NCI-H774 (cell line): ENCODE data around the gene C2orf92.
"Not testable (repeated sequence)": the region's sequence is repeated elsewhere in the genome, so short reads cannot be mapped to it uniquely, and the experiment has no call there.

Experiments
- DNase-seq: peaks from one replicate; lab custom pipeline; 2025; lab: John Stamatoyannopoulos, UW

Gene C2orf92

DNA sequence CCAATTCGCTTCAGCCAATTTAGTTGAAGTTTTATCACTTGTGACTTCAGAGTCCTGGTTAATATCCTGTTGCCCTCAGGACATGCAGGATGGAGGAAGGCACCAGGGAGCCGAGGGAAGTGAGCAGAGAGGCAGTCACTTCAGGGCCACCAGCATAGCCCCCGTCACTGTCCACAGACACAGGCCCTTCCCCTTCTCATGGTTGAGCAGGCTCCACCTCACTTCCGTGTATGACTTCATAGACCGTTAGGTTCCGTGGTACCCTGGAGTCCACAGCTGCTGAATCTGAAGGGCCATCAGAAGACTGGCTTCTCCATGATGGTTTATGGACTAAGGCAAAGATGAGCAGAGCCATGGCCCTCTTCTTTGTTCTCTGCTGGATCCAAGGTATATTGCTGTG lies at the start of gene C2orf92:
Gene C2orf92, plus strand, starts transcription at position 266 of the 400 bp plus-strand sequence. Its CDS starts 76 bp downstream, at position 342.
- DNase-seq, result no peak

- not testable (repeated sequence) for DNase-seq
Measured at GRCh38 chr2:97620492-97620891, 49.0 kb upstream of the C2orf92 start.

DNA sequence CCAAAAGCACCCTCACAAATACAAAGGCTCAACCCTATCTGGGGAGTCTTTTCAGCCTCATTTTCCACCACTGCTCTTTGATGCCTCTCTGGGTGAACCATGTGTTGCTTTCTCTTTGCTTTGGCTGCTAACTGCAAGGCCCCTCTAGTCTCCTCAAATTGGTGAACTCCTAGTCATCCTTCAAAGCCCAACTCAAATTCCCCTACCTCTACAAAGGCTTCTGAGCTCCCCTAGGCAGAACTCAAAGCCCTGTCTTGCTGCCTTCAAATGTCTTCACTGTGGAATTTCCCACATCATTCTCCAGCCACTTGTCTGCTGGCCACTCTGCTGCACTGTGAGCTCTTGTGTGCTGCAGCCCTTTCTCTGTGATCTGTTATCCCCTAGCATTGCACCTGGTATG lies 46.5 kb upstream of the C2orf92 start:
- not testable (repeated sequence) for DNase-seq

DNA sequence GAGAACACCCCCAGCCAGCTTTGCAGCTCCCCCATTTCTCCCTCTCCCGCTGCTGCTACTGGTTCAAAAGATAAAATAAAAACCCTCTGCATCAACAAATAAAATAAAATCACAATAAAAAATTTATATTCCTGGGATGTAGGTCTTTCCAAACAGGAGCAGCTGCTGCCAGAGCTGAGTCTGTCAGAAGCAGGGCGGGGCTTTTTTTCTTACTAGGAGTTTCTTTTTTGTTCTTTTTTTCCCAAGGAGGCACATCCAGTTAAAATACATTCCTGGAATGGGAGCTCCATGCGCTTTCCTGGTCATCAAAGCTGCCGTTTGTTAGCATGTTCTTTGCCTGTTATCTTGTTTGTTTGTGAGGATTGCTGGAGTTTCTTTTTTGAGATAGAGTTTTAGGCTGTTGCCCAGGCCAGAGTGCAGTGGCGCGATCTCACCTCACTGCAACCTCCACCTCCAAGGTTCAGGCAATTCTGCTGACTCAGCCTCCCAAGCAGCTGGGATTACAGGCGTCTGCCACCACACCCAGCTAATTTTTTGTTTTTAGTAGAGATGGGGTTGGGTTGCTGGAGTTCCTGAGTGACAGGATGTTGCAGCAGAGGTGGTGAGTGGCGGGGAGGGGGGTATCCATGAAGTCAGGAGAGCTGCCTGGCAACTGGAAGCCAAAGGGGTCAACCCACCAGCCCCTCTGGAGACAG lies 44.0 kb upstream of the C2orf92 start:
- not testable (repeated sequence) for DNase-seq

DNA sequence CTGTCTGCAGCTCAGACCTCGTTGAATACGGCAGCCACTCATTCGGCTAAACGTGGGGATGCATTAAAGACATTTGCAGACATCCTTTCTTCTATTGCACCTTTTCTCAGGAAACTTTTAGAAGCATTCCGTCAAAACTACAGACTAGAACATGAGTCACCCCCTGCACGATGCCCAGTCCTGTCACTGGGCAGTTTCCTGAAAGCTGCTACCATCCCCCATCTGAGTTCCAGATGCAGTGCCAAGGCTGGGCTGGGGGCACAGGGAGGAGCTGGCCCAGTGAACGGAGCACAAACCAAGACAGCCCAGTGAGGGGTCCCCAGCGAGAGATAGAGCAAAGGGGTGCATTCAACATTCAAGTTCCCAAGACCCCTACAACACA lies 43.5 kb upstream of the C2orf92 start:
- not testable (repeated sequence) for DNase-seq

DNA sequence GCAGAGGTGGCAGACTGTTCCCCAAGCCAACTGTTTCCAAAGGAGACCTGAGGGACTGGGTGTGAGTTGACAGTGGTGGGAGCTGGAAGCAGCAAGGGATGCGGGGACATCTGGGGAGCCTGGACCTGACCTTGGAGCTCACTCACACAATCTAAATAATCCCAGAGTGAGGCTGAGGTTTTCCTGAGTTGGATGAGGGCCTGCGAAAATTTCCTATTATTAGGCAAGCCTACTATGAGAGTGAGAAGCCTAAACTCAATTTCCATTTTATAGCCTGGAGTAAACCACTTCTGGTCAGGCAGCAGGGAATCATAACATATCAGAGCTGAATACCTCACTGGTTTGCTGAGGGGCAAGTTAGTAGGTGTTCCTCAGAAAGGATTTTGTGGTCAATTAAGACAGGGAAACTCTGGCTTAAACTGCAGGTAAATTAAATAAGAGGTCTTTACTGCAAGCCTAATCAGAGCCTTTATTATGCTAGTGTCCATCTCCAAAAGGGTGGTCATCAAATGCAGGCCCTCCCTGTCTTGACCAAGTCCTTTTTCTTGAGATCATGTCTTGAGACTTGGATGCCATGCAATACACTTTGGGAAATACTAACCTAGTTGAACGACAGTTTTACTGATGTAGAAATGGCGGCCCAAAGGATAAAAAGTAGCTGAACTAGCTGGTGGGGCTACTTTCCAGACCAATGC lies 25.3 kb upstream of the C2orf92 start:
- DNase-seq, result no peak

DNA sequence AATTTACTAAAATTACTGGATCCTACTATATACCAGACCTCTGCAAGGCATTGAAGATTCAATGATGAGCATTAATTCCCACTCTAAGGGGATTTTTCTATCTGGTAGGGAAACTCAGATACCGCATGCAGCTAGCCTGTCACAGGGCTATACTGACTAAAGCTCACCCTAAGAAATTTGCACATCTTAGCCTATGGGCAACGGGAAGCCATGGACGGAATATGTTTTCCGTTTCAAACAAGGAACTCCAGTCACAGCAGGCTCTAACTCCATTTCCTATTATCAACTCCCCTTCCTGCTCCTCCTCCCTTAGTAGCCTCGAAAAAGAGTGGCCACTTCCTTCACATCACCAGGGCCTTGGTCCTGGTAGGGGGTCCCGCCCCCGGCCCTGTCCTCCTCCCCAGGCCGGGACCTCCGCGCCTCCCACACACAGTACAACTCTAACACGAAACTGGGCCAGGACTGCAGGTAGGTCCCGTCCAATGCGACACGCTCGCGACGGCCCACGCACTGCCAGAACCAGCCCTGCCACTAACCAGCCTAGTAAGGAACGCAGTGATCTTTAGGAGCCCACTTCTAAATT lies 24.3 kb upstream of the C2orf92 start:
- DNase-seq, result no peak

DNA sequence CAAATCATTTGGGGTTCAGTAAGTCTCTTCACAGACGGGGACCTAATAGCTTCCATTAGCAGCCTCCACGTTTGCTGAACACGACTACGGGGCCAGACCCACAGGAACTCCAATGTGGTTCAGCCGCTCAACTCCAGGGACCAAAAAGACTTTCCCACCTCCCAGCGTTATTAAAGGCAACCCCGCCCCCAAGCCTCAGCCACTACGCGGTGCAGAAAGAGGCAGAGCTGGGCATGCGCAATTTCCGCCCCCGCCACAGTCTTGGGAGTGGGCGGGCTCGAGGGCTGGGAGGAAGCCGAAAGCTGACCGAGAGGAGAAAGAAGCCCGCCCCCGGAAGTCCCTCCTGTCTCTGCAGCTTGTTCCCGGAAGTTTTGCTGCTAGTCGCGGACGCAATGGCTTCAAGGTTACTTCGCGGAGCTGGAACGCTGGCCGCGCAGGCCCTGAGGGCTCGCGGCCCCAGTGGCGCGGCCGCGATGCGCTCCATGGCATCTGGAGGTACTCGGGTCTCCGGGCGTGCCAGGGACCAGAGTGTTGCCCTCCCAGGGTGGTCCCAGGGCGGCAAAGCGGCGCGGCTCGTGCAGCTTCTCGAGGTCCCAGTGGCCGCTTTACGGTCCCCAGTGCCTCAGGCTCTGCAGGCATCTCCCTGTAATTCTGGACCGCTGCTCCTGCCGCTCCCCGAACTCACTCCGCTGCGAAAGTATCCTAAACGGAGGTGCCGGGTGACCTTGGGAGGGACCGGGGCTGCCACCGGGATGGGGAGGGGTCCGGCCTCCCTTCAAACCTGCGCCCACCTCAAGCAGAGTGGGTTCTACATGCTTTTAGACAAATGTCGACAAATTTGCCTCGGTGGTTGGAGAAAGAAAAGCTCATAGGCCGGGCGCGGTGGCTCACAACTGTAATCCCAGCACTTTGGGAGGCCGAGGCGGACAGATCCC lies 23.6 kb upstream of the C2orf92 start, which contains the start of gene COX5B:
Gene COX5B, plus strand, starts transcription at position 368 of the 935 bp plus-strand sequence. Its CDS starts 25 bp downstream, at position 393.
- peak; percentile 98 for DNase-seq

- no peak for DNase-seq
Measured at GRCh38 chr2:97646977-97647376, 22.5 kb upstream of the C2orf92 start.

GRCh38 chr2:97651114-97651513 lies 18.4 kb upstream of the C2orf92 start:
- DNase-seq, result no peak

GRCh38 chr2:97653473-97653872 lies 16.0 kb upstream of the C2orf92 start:
- DNase-seq, result no peak

DNA sequence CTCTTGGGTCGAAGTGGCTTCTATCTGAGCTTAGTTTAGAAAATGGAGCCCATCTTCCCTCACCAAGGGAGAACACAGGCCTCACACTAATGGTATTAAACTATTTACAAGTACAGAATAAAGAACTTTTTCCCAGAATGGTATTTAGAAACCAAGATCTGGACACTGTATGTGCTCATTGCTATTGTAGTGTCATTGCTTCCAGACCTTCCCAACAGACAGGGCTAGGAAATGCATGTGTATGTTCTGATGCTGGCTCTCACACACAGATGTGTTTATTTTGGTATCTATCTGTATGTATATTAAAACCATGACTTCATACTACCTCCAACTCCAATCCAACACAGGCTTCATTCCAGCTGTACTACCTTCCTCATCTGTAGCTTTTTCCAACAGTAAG lies 15.6 kb upstream of the C2orf92 start:
- no peak for DNase-seq

GRCh38 chr2:97654309-97654708 lies 15.2 kb upstream of the C2orf92 start:
- no peak for DNase-seq

- DNase-seq, result no peak
Measured at GRCh38 chr2:97654791-97655190, 14.7 kb upstream of the C2orf92 start.

DNA sequence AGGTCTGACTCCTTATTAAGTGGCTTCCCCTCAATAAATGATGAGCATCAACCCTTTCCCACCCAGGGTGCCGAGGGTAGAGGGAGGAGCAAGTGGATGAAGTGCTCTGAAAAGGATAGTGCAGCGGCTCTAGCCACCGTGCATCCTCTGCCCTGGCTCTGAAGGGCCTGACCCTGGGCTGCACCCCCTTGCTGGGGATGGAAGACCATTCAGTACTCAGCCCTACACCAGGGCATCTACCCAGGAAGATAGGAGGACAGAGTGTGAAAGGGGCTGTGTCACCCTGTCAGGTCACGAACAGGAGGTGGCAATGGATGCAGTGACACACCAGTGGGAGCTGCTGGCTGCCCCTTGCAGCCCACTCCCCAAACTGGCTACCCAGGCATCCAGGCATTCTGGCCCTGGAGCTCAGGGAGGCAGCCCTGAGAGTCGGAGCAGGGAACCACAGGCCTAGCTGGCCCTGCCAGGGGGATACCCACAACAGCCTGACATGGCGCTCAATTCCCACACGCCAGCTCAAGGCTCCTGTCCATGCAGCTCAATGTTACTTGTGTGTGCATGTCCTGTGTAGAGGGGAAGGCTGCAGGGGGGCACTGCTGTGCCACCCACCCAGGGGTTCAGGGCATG lies 13.3 kb upstream of the C2orf92 start:
- no peak for DNase-seq

GRCh38 chr2:97656905-97657587 lies 12.5 kb upstream of the C2orf92 start:
- DNase-seq, result no peak

GRCh38 chr2:97657986-97658690 lies 11.4 kb upstream of the C2orf92 start:
- no peak for DNase-seq

- DNase-seq, result no peak
Measured at GRCh38 chr2:97658691-97659157, 10.8 kb upstream of the C2orf92 start.

DNA sequence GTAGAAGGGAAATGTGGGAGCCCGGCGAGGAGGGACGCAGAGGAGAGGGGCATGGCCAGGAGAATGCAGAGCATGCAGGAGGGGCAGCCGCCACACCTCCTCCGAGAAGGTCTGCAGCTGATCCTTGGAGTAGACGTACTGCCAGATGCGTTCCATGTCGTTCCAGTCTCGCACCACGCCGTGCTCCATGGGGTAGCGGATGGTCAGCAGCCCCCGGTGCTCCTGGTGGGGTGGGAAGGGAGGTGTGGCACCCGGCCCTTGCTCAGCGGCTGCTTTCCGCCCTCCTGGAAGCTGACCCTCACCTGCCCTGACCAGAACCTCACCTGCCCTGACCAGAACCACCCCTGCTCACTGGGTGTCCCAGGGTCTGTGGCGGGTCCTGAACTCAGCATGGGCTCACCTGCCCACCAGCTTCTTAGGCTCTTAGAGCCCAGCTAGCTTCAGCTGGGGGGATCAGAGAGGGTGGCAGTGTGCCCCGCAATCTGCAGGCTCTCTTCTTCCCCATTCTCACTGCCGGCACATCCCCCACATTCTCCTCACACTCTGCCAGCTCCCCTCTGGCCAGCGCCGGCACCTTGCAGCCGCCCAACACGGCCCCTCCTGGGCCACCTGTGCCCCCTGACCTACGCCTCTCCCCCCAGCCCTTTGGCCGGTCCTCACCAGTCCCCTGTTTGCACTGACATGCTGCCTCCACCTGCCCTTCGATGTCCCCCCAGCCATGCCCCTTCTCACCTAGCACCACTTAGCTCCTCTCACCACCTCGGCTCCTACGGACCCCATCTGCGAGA lies 10.1 kb upstream of the C2orf92 start:
- DNase-seq, result no peak
